ENCODE measurements around the gene YKT6. TPM values are rescaled to one million over a fixed set of nuclear protein-coding genes. Genes with fewer than 3 reads are reported as not detected.
"Not testable (repeated sequence)": the region's sequence is repeated elsewhere in the genome, so short reads cannot be mapped to it uniquely, and the experiment has no call there.

The YKT6 gene
- total and polyA plus RNA-seq, 2 experiments from 2014 or later = 75.7 to 86.9 TPM

DNA sequence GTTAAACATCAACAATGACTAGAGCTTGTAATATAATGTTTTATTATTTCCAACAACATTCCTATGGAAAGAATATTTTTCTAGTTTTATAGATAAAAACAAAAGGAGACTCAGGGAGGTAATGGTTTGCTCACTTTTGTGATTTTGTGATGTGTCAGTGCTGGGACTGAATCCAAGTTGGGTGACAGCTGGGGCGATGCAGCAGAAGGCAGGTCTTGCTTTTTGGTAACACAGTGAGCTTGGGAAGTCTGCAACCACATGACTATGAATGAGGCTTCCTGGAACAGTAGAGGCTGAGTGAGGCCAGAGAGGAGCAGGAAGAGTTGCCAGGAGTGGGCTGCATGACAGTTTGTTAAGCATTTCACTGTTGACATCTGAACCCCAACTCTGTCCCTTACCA, 4.9 kb upstream of the YKT6 start:
- Histone ChIP-seq H4K20me1 (ENCODE audit: insufficient read depth, poor library complexity, severe bottlenecking) (no peaks in the 10 kb centered on the region), H3K9me2 (replicated peaks; ENCODE audit: insufficient read depth) (no peaks in the 10 kb centered on the region), H3K4me1 (ENCODE audit: insufficient read depth) (no peaks in the 10 kb centered on the region), H3K4me3 (no peak overlapping the region), H2AFZ (no peak overlapping the region), H3K9me3 (ENCODE audit: low read depth) (no peaks in the 10 kb centered on the region), H3K27ac (no peak overlapping the region), H3K36me3 (replicated peaks; ENCODE audit: insufficient read depth, low read depth) (no peaks in the 10 kb centered on the region), H3K27me3 (no peaks in the 10 kb centered on the region), H3K4me2 (no peak overlapping the region), H3K79me2 (no peaks in the 10 kb centered on the region)
- no peak for DNase-seq (ENCODE audit: low spot score)
- TF ChIP-seq EZH2 (IDR thresholded peaks at IDR 0.05; ENCODE audit: borderline replicate concordance) (no peak), EZH2phosphoT487 (IDR thresholded peaks at IDR 0.05; ENCODE audit: low read depth, severe bottlenecking, unreplicated experiment) (no peak)
- WGBS (ENCODE audit: low lambda C conversion rate, missing lambda C conversion rate) = 83% methylated on average over 1 of the region's 1 CpG

DNA sequence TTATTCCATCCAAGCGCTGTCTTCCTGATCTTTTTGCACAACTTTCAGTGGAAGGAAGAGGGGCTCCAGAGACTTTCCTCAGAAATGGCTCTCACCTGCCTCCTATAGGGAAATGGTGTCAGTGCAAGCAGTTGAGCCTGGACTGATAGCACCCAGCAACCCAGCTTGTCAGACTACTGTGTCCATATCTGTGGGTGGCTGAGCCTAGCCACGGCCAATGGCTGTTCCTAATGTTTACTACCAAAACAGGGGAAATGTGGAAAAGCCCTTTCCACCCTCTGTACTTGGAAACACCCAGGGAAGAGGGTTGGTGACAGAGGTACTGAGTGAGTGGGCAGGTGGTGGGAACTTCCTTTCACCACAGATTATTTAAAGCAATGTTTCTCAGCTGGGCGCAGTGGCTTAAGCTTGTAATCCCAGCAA, 4.3 kb upstream of the YKT6 start:
- Histone ChIP-seq H3K79me2 (peaks cover 5% of the 10 kb centered on the region), H3K4me3 (no peak overlapping the region), H3K4me2 (no peak overlapping the region), H4K20me1 (ENCODE audit: insufficient read depth, poor library complexity, severe bottlenecking) (no peaks in the 10 kb centered on the region), H3K4me1 (ENCODE audit: insufficient read depth) (no peaks in the 10 kb centered on the region), H2AFZ (no peak overlapping the region), H3K9me3 (ENCODE audit: low read depth) (no peaks in the 10 kb centered on the region), H3K27me3 (no peaks in the 10 kb centered on the region), H3K9me2 (replicated peaks; ENCODE audit: insufficient read depth) (no peaks in the 10 kb centered on the region), H3K27ac (no peak overlapping the region), H3K36me3 (replicated peaks; ENCODE audit: insufficient read depth, low read depth) (no peaks in the 10 kb centered on the region)
- DNase-seq (ENCODE audit: low spot score) = peak; percentile 75
- TF ChIP-seq, protein P1, sequence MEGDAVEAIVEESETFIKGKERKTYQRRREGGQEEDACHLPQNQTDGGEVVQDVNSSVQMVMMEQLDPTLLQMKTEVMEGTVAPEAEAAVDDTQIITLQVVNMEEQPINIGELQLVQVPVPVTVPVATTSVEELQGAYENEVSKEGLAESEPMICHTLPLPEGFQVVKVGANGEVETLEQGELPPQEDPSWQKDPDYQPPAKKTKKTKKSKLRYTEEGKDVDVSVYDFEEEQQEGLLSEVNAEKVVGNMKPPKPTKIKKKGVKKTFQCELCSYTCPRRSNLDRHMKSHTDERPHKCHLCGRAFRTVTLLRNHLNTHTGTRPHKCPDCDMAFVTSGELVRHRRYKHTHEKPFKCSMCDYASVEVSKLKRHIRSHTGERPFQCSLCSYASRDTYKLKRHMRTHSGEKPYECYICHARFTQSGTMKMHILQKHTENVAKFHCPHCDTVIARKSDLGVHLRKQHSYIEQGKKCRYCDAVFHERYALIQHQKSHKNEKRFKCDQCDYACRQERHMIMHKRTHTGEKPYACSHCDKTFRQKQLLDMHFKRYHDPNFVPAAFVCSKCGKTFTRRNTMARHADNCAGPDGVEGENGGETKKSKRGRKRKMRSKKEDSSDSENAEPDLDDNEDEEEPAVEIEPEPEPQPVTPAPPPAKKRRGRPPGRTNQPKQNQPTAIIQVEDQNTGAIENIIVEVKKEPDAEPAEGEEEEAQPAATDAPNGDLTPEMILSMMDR (IDR thresholded peaks at IDR 0.05; ENCODE audit: poor library complexity) = peak; percentile 59
- TF ChIP-seq EZH2 (IDR thresholded peaks at IDR 0.05; ENCODE audit: borderline replicate concordance) = no peak
- WGBS (ENCODE audit: low lambda C conversion rate, missing lambda C conversion rate) = 53% methylated on average over 3 of the region's 3 CpGs

DNA sequence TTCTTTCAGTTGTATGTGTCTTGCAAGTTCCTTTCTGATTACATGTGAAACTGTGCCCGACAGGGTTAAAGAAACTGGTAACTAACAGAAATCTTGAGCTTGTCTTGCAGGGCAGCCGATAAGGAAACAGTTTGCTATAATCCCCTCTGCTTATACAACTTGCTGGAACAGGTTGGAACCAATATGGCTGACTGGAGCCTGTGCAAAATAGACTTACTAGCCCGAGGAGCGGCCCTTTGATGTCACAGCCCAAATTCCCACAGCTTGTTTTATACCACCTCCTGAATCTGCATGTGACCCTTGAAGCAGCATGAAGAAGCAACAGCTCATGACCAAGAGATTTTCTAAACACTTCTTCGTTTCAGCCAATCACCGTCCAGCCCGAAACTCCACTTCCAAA, 3.3 kb upstream of the YKT6 start:
- WGBS (ENCODE audit: low lambda C conversion rate, missing lambda C conversion rate) = 78% methylated on average over 7 of the region's 7 CpGs
- no peak overlapping the region for H3K27ac ChIP-seq
- H3K9me3 ChIP-seq (ENCODE audit: low read depth) = no peaks in the 10 kb centered on the region
- no peaks in the 10 kb centered on the region for H3K9me2 ChIP-seq (replicated peaks; ENCODE audit: insufficient read depth)
- no peak overlapping the region for H3K4me2 ChIP-seq
- no peak overlapping the region for H3K4me3 ChIP-seq
- no peaks in the 10 kb centered on the region for H3K27me3 ChIP-seq
- H4K20me1 ChIP-seq (ENCODE audit: insufficient read depth, poor library complexity, severe bottlenecking) = peaks cover 9% of the 10 kb centered on the region
- peaks cover 15% of the 10 kb centered on the region for H3K79me2 ChIP-seq
- DNase-seq (ENCODE audit: low spot score) = no peak
- H2AFZ ChIP-seq = no peak overlapping the region
- no peaks in the 10 kb centered on the region for H3K36me3 ChIP-seq (replicated peaks; ENCODE audit: insufficient read depth, low read depth)
- TF ChIP-seq, protein P1 (IDR thresholded peaks at IDR 0.05; ENCODE audit: poor library complexity) = no peak
- no peak for TF ChIP-seq EZH2phosphoT487 (IDR thresholded peaks at IDR 0.05; ENCODE audit: low read depth, severe bottlenecking, unreplicated experiment)
- no peak for TF ChIP-seq EZH2 (IDR thresholded peaks at IDR 0.05; ENCODE audit: borderline replicate concordance)
- peaks cover 6% of the 10 kb centered on the region for H3K4me1 ChIP-seq (ENCODE audit: insufficient read depth)

DNA sequence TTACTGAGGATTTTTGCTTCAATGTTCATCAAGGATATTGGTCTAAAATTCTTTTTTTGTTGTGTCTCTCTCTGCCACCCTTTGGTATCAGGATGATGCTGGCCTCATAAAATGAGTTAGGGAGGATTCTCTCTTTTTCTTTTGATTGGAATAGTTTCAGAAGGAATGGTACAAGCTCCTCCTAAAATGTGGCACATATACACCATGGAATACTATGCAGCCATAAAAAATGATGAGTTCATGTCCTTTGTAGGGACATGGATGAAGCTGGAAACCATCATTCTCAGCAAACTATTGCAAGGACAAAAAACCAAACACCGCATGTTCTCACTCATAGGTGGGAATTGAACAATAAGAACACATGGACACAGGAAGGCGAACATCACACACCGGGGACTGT, 615 bp upstream of the YKT6 start:
- not testable (repeated sequence) for H3K27ac ChIP-seq; DNase-seq (ENCODE audit: low spot score); H3K4me1 ChIP-seq (ENCODE audit: insufficient read depth); H3K4me3 ChIP-seq; H3K9me3 ChIP-seq (ENCODE audit: low read depth); H3K27me3 ChIP-seq; H3K9me2 ChIP-seq (replicated peaks; ENCODE audit: insufficient read depth); H2AFZ ChIP-seq; H3K36me3 ChIP-seq (replicated peaks; ENCODE audit: insufficient read depth, low read depth); H3K4me2 ChIP-seq
- Histone ChIP-seq H4K20me1 (ENCODE audit: insufficient read depth, poor library complexity, severe bottlenecking) (peaks cover 22% of the 10 kb centered on the region), H3K79me2 (peaks cover 40% of the 10 kb centered on the region)
- no CpG with 5 or more reads among the region's 3 CpGs for WGBS (ENCODE audit: low lambda C conversion rate, missing lambda C conversion rate)
